HG03159 (cell line): Measurements from ENCODE around the gene SLC5A6.

Source experiments
- ATAC-seq: cut with Tn5 transposase; IDR thresholded peaks from one replicate; pipeline ENCODE4 v1.9.1; 2021; ENCODE audit warnings: mild to moderate bottlenecking, moderate library complexity; ENCODE audit not compliant: unreplicated experiment

Gene SLC5A6

DNA sequence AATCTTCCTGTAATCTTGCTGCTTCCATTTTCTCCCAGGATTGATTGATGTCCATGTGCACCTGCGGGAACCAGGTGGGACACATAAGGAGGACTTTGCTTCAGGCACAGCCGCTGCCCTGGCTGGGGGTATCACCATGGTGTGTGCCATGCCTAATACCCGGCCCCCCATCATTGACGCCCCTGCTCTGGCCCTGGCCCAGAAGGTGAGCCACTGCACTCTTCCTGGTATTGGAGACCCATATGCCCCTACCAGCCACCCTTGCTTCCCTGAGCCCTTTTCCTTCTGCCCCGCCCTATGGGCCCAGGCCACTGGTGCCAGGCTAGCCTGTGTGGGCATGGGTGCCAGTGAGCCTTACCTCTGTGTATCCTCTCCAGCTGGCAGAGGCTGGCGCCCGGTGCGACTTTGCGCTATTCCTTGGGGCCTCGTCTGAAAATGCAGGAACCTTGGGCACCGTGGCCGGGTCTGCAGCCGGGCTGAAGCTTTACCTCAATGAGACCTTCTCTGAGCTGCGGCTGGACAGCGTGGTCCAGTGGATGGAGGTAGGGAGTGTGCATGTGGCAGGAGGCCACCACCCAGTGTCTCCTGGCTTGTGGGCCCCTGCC, 25.4 kb upstream of the SLC5A6 start:
- no peak for ATAC-seq

DNA sequence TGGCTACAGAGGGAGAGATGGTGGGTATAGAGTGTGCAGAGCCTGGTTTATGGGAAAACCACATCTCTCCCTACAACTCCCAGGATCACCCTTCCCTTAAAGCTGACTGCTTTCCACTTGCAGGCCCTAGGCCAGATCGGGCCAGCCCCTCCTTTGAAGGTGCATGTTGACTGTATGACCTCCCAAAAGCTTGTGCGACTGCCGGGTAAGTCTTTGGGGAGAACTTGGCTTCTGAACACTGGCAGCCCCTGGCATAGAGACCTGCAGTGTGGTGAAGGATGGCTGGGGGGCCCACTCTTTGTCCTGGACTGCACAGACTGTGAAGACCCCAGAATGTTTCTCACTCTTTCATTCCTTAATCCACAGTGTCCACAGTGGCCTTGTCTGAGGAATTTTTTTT, 24.6 kb upstream of the SLC5A6 start:
- ATAC-seq = no peak

DNA sequence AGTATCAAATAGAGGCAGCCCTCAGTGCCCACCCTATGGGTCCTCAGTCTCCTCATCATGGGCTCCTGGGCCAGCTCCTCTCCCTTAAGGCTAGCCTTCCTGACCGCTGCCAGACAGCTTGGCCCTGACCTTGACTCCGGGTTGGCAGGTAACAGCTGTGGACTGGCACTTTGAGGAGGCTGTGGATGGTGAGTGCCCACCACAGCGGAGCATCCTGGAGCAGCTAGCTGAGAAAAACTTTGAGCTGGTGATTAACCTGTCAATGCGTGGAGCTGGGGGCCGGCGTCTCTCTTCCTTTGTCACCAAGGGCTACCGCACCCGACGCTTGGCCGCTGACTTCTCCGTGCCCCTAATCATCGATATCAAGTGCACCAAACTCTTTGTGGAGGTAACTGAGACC, 24.1 kb upstream of the SLC5A6 start:
- no peak for ATAC-seq

- no peak for ATAC-seq
These were observed 21.3 kb upstream of the SLC5A6 start for GRCh38 chr2:27233341-27233740.

GRCh38 chr2:27231921-27232320, 19.9 kb upstream of the SLC5A6 start:
- ATAC-seq = no peak

- ATAC-seq = no peak
These were observed 15.4 kb upstream of the SLC5A6 start for GRCh38 chr2:27227501-27227900.

- ATAC-seq = no peak
These were observed 13.5 kb upstream of the SLC5A6 start for GRCh38 chr2:27225526-27225925.

DNA sequence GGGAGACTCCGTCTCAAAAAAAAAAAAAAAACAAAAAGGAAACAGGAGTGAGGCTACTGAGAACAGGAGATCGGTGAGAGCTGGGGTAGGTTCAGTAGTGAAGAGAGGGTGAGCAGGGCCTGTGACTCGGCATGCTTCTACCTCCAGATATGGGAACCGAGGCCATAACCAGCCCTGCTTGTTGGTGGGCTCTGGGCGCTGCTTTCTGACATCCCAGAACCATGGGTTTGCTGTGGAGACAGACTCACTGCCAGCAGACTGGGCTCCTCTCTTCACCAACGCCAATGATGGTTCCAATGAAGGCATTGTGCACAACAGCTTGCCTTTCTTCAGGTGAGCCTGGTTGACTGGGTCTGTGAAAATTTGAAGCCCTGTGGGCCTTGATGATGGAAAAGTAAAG, 11.3 kb upstream of the SLC5A6 start:
- ATAC-seq = no peak

DNA sequence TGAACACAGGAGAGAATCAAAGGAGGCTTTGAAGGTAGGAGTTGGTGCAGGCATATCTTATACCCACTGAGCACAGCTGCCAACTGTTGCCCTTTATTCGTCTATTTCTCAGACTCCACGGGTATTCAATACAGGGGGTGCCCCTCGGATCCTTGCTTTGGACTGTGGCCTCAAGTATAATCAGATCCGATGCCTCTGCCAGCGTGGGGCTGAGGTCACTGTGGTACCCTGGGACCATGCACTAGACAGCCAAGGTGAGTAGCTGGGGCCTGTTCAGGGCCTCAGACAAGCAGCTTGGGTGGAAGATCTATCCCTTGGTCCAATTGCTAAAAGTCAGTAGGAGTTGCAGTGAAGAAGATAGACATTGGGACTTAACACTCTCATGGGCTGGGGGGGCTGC, 10.3 kb upstream of the SLC5A6 start:
- no peak for ATAC-seq

DNA sequence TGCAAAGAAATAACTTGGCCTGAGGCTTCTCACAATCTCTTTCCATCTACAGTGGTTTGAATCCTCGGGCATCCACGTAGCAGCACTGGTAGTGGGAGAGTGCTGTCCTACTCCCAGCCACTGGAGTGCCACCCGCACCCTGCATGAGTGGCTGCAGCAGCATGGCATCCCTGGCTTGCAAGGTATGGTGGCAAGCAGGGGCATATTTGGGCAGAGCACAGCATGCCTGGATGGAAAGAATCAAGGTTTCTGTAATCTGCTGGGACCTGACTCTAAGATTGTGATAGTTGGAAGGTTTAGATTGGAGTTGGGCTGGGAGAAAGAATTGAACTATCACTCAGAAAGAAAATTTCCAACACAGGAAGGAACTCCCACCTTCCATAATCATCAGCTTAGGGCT, 9.1 kb upstream of the SLC5A6 start:
- ATAC-seq = no peak

DNA sequence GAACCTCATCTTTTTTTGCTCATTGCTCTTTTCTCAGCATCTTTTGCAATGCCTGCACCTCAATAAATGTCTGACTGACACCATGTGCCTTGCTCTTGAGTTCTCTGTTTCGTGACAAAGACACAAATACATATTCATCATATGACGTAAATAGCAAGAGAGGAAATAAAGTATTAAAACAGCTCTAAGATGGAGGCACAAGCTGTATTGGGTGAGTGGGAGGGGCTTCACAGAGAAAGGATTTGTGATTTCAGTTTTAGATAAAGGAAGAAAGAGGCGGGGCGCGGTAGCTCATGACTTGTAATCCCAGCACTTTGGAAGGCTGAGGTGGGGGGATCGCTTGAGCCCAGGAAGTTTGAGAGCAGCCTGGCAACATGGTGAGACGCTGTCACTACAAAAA, 8.0 kb upstream of the SLC5A6 start:
- no peak for ATAC-seq

DNA sequence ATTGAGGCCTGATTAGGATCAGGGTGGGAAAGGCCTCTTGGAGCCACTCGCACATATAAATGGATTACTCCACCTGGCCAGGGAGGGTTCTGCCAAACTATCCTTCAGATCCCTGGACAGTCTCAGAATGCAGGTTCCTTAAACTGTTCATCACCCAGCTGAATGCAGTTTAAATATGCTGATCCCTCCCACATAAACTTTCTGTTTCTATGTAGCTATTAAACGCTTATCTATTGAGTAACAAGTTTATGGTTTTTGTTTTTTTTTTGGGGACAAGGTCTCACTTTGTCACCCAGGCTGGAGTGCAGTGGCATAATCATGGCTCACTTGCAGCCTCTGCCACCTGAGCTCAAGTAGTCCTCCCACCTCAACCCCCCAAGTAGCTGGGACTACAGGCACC, 7.0 kb upstream of the SLC5A6 start:
- no peak for ATAC-seq

DNA sequence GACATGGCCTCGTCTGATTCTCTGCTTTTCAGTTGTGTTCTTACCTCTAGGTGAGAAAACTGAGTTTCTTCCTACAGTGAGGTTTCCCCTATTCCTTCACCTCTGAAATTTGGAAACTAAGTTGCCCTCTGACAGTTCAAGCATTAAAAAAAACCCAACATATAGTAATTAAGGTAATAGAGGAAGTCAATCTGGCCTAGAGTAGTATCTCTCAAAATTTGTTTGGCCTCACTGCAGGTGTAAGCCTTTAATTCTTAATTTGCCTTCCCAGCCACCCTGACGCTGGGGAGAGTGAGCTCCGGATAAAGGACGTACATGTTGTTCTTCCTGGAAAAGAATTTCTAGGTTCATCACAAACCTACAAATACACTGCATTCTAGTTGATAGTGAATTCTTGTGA, 6.5 kb upstream of the SLC5A6 start:
- no peak for ATAC-seq

- peak; percentile 77 for ATAC-seq
These were observed 5.4 kb upstream of the SLC5A6 start, which contains the start of gene CAD for GRCh38 chr2:27217173-27218121. Gene CAD (plus strand): TSS chr2:27217369. CDS start chr2:27217552, 183 bp downstream.

- no peak for ATAC-seq
These were observed 4.5 kb upstream of the SLC5A6 start for GRCh38 chr2:27216416-27217137.

DNA sequence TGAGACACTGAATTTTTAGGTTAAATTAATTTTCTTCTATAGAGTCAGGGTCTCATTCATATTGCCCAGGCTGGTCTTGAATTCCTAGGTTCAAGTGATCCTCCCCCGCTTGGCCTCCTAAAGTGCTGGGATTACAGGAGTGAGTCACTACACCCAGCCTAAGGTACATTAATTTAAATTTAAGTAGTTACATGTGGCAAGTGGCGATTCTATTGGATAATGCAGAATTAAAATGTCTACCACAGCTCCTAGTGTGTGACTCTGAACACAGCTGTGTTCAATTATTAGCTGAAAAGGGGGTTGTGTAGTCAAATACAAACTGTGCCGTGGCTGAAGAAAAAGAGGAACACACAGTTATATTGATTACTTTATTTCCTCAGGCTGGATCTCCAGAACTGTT, 2.9 kb upstream of the SLC5A6 start:
- ATAC-seq = no peak

- ATAC-seq = peak; percentile 29
These were observed 781 bp upstream of the SLC5A6 start for GRCh38 chr2:27212626-27213471.

GRCh38 chr2:27211241-27211942, 676 bp downstream of the SLC5A6 start:
- peak; percentile 5 for ATAC-seq

DNA sequence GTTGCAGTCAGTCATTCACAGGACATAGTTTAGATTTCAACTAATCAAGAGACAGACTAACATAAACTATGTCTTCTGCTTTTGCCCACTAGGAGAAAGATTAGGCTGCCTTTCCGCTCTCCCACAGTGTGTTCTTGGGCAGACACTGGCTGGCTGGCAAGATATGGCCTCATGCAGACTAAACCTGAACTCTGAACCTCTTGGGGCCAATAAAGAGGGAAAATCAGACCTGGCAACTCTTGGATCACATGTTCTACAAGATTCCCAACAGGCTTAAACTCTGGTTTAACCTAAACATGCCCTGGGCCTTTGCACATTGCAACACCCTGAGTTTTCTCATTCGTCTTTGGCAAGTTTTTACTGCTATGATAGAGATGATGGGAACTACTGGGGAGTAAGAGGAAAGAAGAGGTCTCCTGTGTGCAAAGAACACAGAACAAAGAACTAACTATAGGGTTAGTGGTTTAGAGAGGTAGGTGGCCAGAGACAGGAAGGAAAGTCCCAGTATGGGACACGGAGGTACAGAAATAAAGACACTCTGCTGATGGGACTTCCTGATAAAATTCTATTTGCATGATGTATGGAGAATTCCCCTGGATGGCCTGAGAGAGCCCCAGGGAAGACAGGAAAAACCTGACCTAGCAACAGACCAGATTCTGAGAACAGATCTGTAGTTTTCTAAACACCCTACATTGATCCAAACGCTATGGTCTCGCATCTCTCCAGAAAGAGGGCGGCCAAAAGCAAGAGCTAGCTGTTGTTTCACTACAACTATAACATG, 2.3 kb downstream of the SLC5A6 start:
- ATAC-seq = no peak
